Endodermal cell (in vitro differentiated cells): ENCODE results near the gene RAD1. TPM values are rescaled to one million over a fixed set of nuclear protein-coding genes. Genes with fewer than 3 reads are reported as not detected.

Experiments used
- DNase-seq: peaks from one replicate; pipeline ENCODE4 v3.0.0-alpha.2; 2017
- H3K27ac ChIP-seq: 2 replicates; pipeline ENCODE4 v1.5.1; 2013; ENCODE audit warnings: mild to moderate bottlenecking, low read depth, low read length, moderate library complexity
- H3K27me3 ChIP-seq: 2 replicates; pipeline ENCODE4 v1.6.1; 2013; ENCODE audit warnings: mild to moderate bottlenecking, low read length, moderate library complexity; ENCODE audit not compliant: insufficient read depth, control insufficient read depth, poor library complexity, severe bottlenecking
- H3K36me3 ChIP-seq: 2 replicates; pipeline ENCODE4 v1.7.0; 2013; ENCODE audit warnings: mild to moderate bottlenecking, low read length, moderate library complexity; ENCODE audit not compliant: control insufficient read depth, insufficient read depth
- H3K4me1 ChIP-seq: one replicate; pipeline ENCODE4 v1.7.0; 2013; ENCODE audit warnings: low read length; ENCODE audit not compliant: control insufficient read depth, insufficient read depth
- H3K4me3 ChIP-seq: 2 replicates; pipeline ENCODE4 v1.5.1; 2013; ENCODE audit warnings: mild to moderate bottlenecking, low read length, moderate library complexity
- H3K9ac ChIP-seq: 2 replicates; pipeline ENCODE4 v1.6.1; 2013; ENCODE audit warnings: mild to moderate bottlenecking, low read length, moderate library complexity; ENCODE audit not compliant: poor library complexity, severe bottlenecking; ENCODE audit errors: extremely low read depth
- H3K9me3 ChIP-seq: 2 replicates; pipeline ENCODE4 v1.6.1; 2013; ENCODE audit warnings: mild to moderate bottlenecking, low read length, moderate library complexity; ENCODE audit not compliant: control insufficient read depth
- H3K27ac Mint-ChIP-seq: 2 replicates; pipeline ENCODE4 v1.8.0; 2020; ENCODE audit warnings: mixed read lengths
- H3K27me3 Mint-ChIP-seq: 2 replicates; pipeline ENCODE4 v1.8.0; 2021; ENCODE audit warnings: mild to moderate bottlenecking, mixed read lengths; ENCODE audit not compliant: insufficient read depth
- H3K36me3 Mint-ChIP-seq: 2 replicates; pipeline ENCODE4 v1.8.0; 2020; ENCODE audit warnings: low read depth, mixed read lengths
- H3K4me1 Mint-ChIP-seq: 2 replicates; pipeline ENCODE4 v1.8.0; 2020; ENCODE audit warnings: mixed read lengths
- H3K4me3 Mint-ChIP-seq: 2 replicates; pipeline ENCODE4 v1.8.0; 2020; ENCODE audit warnings: mild to moderate bottlenecking, moderate library complexity, mixed read lengths
- H3K9me3 Mint-ChIP-seq: 2 replicates; pipeline ENCODE4 v1.8.0; 2020; ENCODE audit warnings: mild to moderate bottlenecking, mixed read lengths
- CTCF ChIP-seq: fragments of 200-600 bp; sonication (generic); conservative IDR thresholded peaks from 2 replicates; pipeline ENCODE4 v1.5.0; 2021; ENCODE audit warnings: antibody characterized with exemption, mild to moderate bottlenecking
- WGBS, 2 experiments: methylation state at CpG; one replicate each; pipeline versions ENCODE4 v1.1.5 to v1.1.7; 2013; ENCODE audit warnings: missing lambda C conversion rate in 2 of 2, mixed read lengths in 1 of 2; ENCODE audit not compliant: insufficient coverage in 1 of 2, insufficient read length in 1 of 2; 5-methylcytosine and 5-hydroxymethylcytosine counted together
- total RNA-seq, 2 donors: library from RNA; stranded (reverse); fragmentation: NEBNext Ultra II Directional in 1 of 2; extraction: Animal tissue kit (Norgen Biotek cat#: 25700) in 1 of 2; gene quantifications; 2 replicates in 1 of 2; 3 replicates in 1 of 2; pipeline ENCODE4 v1.2.1, GENCODE V29; 2021

Gene RAD1
- total RNA-seq, 2 donors from 2014 or later = 29.3 to 29.8 TPM

GRCh38 chr5:34898258-34898895, 16.9 kb downstream of the RAD1 start:
- Mint-ChIP-seq H3K9me3 (no peaks in the 10 kb centered on the region), H3K4me1 (peaks cover 15% of the 10 kb centered on the region), H3K27me3 (no peaks in the 10 kb centered on the region), H3K36me3 (peaks cover 7% of the 10 kb centered on the region), H3K27ac (no peak overlapping the region), H3K4me3 (no peak overlapping the region)
- Histone ChIP-seq H3K36me3 (peaks cover 3% of the 10 kb centered on the region), H3K4me1 (peaks cover 7% of the 10 kb centered on the region), H3K9ac (no peak overlapping the region), H3K27me3 (no peaks in the 10 kb centered on the region), H3K27ac (no peak overlapping the region), H3K9me3 (no peaks in the 10 kb centered on the region), H3K4me3 (no peak overlapping the region)
- WGBS, 2 experiments = 0 to 5% methylated on average over 3 of the region's 3 CpGs
- peak; percentile 84 for DNase-seq
- peak; percentile 95 for TF ChIP-seq CTCF

GRCh38 chr5:34897646-34898045, 17.7 kb downstream of the RAD1 start:
- no peaks in the 10 kb centered on the region for H3K9me3 ChIP-seq

GRCh38 chr5:34895641-34896419, 19.5 kb downstream of the RAD1 start:
- Mint-ChIP-seq H3K9me3 (no peaks in the 10 kb centered on the region), H3K4me3 (no peak overlapping the region), H3K36me3 (no peaks in the 10 kb centered on the region), H3K4me1 (peaks cover 15% of the 10 kb centered on the region), H3K27me3 (peaks cover 2% of the 10 kb centered on the region), H3K27ac (no peak overlapping the region)
- Histone ChIP-seq H3K4me3 (no peak overlapping the region), H3K4me1 (peaks cover 7% of the 10 kb centered on the region), H3K36me3 (no peaks in the 10 kb centered on the region), H3K27ac (no peak overlapping the region), H3K27me3 (no peaks in the 10 kb centered on the region), H3K9me3 (no peaks in the 10 kb centered on the region), H3K9ac (no peak overlapping the region)
- TF ChIP-seq CTCF = no peak
- peak; percentile 52 for DNase-seq
- whole genome bisulfite sequencing, 2 experiments = 85 to 100% methylated on average over 1 to 2 of the region's 2 CpGs

More at GRCh38 chr5:34897646-34898045, 17.7 kb downstream of the RAD1 start:
- no peak overlapping the region for H3K9ac ChIP-seq
- Mint-ChIP-seq H3K27me3 (no peaks in the 10 kb centered on the region), H3K4me3 (no peak overlapping the region), H3K36me3 (peaks cover 7% of the 10 kb centered on the region), H3K9me3 (no peaks in the 10 kb centered on the region), H3K27ac (no peak overlapping the region), H3K4me1 (peaks cover 15% of the 10 kb centered on the region)
- TF ChIP-seq CTCF = no peak
- peaks cover 3% of the 10 kb centered on the region for H3K36me3 ChIP-seq
- no peak overlapping the region for H3K27ac ChIP-seq
- H3K4me1 ChIP-seq = peaks cover 7% of the 10 kb centered on the region
- DNase-seq = no peak
- no peak overlapping the region for H3K4me3 ChIP-seq
- no peaks in the 10 kb centered on the region for H3K27me3 ChIP-seq
